ENCODE results near the gene DGKB.

DGKB gene

GRCh38 chr7:14760730-14761478, 141.6 kb downstream of the DGKB start:
- DNase-seq (ENCODE audit: low read depth in 3 of 3), result no peak

GRCh38 chr7:14759785-14760184, 142.8 kb downstream of the DGKB start:
- DNase-seq (ENCODE audit: low read depth in 3 of 3), result no peak

- no peak for DNase-seq (ENCODE audit: low read depth in 3 of 3)
Observed at GRCh38 chr7:14754631-14755030, 147.9 kb downstream of the DGKB start.

GRCh38 chr7:14752301-14752700, 150.2 kb downstream of the DGKB start:
- no peak for DNase-seq (ENCODE audit: low read depth in 3 of 3)

GRCh38 chr7:14751461-14751860, 151.1 kb downstream of the DGKB start:
- no peak for DNase-seq (ENCODE audit: low read depth in 3 of 3)

GRCh38 chr7:14748461-14748860, 154.1 kb downstream of the DGKB start:
- DNase-seq (ENCODE audit: low read depth in 3 of 3), result no peak

GRCh38 chr7:14747701-14748100, 154.8 kb downstream of the DGKB start:
- DNase-seq (ENCODE audit: low read depth in 3 of 3), result no peak

- no peak for DNase-seq (ENCODE audit: low read depth in 3 of 3)
Observed at GRCh38 chr7:14745076-14745475, 157.5 kb downstream of the DGKB start.

GRCh38 chr7:14740606-14741005, 161.9 kb downstream of the DGKB start:
- DNase-seq (ENCODE audit: low read depth in 3 of 3), result no peak

- DNase-seq (ENCODE audit: low read depth in 3 of 3), result no peak
Observed at GRCh38 chr7:14739841-14740185, 162.7 kb downstream of the DGKB start.

- no peak for DNase-seq (ENCODE audit: low read depth in 3 of 3)
Observed at GRCh38 chr7:14739168-14739840, 163.2 kb downstream of the DGKB start.

GRCh38 chr7:14738086-14738485, 164.5 kb downstream of the DGKB start:
- DNase-seq (ENCODE audit: low read depth in 3 of 3), result no peak

- DNase-seq (ENCODE audit: low read depth in 3 of 3), result no peak
Observed at GRCh38 chr7:14734839-14735321, 167.7 kb downstream of the DGKB start.

- no peak for DNase-seq (ENCODE audit: low read depth in 3 of 3)
Observed at GRCh38 chr7:14720785-14721184, 181.8 kb downstream of the DGKB start.

- DNase-seq (ENCODE audit: low read depth in 3 of 3), result no peak
Observed at GRCh38 chr7:14717816-14718215, 184.7 kb downstream of the DGKB start.

GRCh38 chr7:14717169-14717568, 185.4 kb downstream of the DGKB start:
- no peak for DNase-seq (ENCODE audit: low read depth in 3 of 3)

- no peak for DNase-seq (ENCODE audit: low read depth in 3 of 3)
Observed at GRCh38 chr7:14714161-14714728, 188.3 kb downstream of the DGKB start.

GRCh38 chr7:14698239-14698638, 204.3 kb downstream of the DGKB start:
- DNase-seq (ENCODE audit: low read depth in 3 of 3), result no peak

- DNase-seq (ENCODE audit: low read depth in 3 of 3), result no peak
Observed at GRCh38 chr7:14697684-14698083, 204.9 kb downstream of the DGKB start.

GRCh38 chr7:14691597-14692203, 210.9 kb downstream of the DGKB start:
- DNase-seq (ENCODE audit: low read depth in 3 of 3), result peak in 1 of 3 donors; percentile 8

GRCh38 chr7:14691034-14691433, 211.5 kb downstream of the DGKB start:
- DNase-seq (ENCODE audit: low read depth in 3 of 3), result no peak

- DNase-seq (ENCODE audit: low read depth in 3 of 3), result no peak
Observed at GRCh38 chr7:14690486-14690885, 212.1 kb downstream of the DGKB start.

GRCh38 chr7:14690075-14690474, 212.5 kb downstream of the DGKB start:
- no peak for DNase-seq (ENCODE audit: low read depth in 3 of 3)

Measured in stimulated activated CD4-positive, alpha-beta T cell treated with anti-CD3 and anti-CD28 coated beads, TNF-alpha, amount 100 ng/mL, for 48 hours (primary cell).